WTC11 (cell line): ENCODE measurements around the gene S1PR2.

Experiments used
- CBFB ChIP-seq: sonication (generic); formaldehyde crosslinking; IDR thresholded peaks from 2 replicates; pipeline ENCODE4 v1.8.1; 2022; ENCODE audit warnings: mild to moderate bottlenecking, low read depth, missing genetic modification reagents
- CTCF ChIP-seq: fragments of 200-600 bp; IDR thresholded peaks from 2 replicates; pipeline ENCODE4 v1.8.0; 2022; ENCODE audit warnings: antibody characterized with exemption
- FOXJ3 ChIP-seq: sonication (generic); formaldehyde crosslinking; IDR thresholded peaks from 2 replicates; pipeline ENCODE4 v1.9.0; 2021; ENCODE audit warnings: missing genetic modification reagents, mild to moderate bottlenecking, borderline replicate concordance
- NR3C1 ChIP-seq: sonication (generic); formaldehyde crosslinking; conservative IDR thresholded peaks from 2 replicates; pipeline ENCODE4 v1.8.1; 2023; ENCODE audit warnings: low read depth, mild to moderate bottlenecking, missing genetic modification reagents
- TF ChIP-seq, protein P1 (sequence below): sonication (generic); formaldehyde crosslinking; IDR thresholded peaks from 2 replicates; pipeline ENCODE4 v1.8.0; 2022; ENCODE audit warnings: mild to moderate bottlenecking, missing genetic modification reagents
- TF ChIP-seq, protein P2 (sequence below): fragments of 250-450 bp; sonication (Bioruptor Pico); IDR thresholded peaks from 2 replicates; pipeline ENCODE4 v2.1.2; 2022; ENCODE audit warnings: mild to moderate bottlenecking, moderate library complexity

DNA sequence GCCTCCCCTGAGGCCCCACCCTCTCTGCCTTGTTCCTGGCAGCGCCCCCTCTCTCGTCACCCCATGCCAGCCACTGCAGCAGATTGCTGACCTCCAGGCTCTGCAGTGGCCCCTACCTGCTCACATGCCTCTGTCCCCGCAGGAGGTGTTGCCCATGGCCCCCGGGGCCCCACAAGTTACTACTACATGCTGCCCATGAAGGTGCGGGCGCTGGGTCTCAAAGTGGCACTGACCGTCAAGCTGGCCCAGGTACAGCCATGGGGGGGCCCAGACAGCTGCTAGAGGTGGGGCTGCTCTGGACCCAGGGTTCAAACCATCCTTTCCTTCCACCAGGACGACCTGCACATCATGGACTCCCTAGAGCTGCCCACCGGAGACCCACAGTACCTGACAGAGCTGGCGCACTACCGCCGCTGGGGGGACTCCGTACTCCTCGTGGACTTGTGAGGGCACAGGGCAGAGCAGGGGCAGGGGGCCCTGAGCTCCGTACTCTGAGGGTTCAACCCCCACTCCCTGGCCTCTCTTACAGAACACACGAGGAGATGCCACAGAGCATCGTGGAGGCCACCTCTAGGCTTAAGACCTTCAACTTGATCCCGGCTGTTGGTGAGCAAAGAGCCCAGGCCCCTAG lies 27.1 kb upstream of the S1PR2 start:
- TF ChIP-seq, protein P1, sequence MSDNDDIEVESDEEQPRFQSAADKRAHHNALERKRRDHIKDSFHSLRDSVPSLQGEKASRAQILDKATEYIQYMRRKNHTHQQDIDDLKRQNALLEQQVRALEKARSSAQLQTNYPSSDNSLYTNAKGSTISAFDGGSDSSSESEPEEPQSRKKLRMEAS (CRISPR knock-in tag), result no peak
- TF ChIP-seq CBFB (CRISPR knock-in tag) (no peak), FOXJ3 (no peak), NR3C1 (CRISPR knock-in tag) (no peak), CTCF (no peak)
- TF ChIP-seq, protein P2, sequence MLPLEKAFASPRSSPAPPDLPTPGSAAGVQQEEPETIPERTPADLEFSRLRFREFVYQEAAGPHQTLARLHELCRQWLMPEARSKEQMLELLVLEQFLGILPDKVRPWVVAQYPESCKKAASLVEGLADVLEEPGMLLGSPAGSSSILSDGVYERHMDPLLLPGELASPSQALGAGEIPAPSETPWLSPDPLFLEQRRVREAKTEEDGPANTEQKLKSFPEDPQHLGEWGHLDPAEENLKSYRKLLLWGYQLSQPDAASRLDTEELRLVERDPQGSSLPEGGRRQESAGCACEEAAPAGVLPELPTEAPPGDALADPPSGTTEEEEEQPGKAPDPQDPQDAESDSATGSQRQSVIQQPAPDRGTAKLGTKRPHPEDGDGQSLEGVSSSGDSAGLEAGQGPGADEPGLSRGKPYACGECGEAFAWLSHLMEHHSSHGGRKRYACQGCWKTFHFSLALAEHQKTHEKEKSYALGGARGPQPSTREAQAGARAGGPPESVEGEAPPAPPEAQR (CRISPR knock-in tag), result no peak
